GM19035 (cell line): Measurements from ENCODE around the gene BLID.

Source experiments
- ATAC-seq: cut with Tn5 transposase; IDR thresholded peaks from one replicate; pipeline ENCODE4 v1.9.1; 2021; ENCODE audit not compliant: unreplicated experiment

BLID gene

DNA sequence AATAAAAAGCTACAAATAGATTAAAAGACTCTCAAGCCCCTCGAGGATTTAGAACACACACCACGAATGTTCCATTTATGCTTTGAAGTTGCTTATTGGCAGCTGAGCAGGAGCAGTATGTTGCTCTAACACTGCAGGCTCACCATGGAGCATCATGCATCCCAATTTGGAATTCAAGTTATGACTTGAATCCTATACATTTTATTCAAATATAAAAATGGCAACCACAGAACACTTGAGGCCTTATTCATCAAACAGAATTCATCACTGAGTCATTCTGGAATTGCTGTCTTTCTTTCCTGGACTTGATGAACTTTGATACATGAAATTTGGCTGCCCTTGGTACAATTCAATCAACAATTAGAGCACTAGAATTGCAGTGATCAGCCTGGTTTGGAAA lies 24.5 kb upstream of the BLID start:
- no peak for ATAC-seq

DNA sequence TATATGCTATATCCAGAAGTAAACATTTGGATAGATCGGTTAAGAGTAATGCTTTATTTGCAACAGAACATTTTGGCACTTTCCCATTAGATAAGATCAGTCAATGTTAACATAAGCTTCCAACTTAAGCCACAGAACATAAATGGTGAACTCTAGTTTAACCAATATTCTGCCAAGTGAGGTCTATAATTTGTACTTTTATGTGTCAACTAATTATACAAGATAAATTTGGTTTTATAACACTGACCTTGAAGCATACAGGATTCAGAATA lies 23.5 kb upstream of the BLID start:
- ATAC-seq = no peak

DNA sequence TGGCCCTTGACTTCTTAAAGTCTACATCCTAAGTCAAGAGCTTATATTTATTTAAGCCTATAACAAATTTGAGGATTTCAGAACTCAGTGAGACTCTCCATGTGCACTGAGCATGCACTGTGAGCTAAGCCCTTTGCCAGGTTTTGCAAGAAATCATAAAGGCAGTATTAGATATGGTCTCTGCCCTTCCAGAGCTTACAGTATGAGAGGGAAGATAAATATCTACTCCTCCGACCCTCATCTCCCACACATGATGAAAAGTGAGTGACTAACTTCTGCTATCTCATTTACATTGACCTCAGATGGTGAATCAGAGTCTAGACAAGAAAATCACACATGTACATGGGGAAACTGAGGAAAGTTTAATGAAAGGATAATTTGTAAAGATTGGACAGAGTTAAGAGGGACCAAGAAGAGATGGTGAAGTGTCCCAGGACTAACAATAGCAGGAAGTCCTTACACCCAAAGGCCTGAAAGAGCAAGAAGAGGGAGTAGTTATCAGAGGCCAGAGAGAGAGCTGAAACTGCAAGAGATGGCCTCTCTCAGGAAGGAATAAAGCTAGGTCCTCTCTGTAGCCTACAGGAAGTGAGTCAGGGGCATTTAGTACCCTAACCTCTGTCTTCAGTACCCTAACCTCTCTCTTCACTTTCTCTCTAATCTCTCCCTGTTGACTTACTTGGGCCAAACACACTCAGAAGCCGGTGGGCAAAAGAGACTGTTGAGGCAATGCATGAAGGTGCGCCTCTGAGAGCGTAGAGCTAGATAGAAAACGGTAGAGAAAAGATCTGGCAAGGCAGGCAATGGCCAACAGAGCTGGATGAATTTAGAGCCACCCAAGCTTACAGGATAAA lies 23.0 kb upstream of the BLID start:
- no peak for ATAC-seq

DNA sequence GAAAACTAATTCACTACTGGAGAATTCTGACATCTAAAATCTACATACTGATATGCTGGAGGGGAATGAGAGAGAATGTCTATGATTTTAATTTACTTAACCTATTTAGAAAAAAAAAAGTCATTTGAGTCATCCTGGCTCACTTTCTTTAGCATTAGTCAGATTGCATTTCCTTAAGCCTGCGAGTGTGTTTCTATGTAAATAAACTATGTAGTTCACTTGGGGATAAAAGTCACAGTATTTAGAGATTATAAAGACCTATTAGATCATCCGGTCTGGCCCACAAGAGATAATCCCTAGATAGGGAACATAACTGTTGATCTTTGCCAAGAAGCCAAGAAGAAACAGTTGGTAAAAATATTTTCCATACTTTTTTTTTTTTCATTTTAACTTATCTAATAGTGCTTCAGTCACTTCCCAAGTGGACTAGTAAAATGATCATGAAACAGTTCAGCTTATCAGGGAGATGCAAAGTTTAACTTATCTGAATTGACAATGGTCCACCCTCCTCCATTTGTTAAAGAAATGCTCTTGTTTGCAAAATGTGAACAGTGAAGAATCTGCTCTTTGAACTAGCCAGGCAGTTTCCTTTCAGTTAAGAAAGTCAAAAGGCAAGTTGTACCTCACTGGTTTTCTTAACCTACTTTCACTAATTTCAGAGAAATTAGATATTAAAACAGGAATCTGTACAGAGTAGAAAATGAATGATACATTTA lies 21.2 kb upstream of the BLID start:
- no peak for ATAC-seq

DNA sequence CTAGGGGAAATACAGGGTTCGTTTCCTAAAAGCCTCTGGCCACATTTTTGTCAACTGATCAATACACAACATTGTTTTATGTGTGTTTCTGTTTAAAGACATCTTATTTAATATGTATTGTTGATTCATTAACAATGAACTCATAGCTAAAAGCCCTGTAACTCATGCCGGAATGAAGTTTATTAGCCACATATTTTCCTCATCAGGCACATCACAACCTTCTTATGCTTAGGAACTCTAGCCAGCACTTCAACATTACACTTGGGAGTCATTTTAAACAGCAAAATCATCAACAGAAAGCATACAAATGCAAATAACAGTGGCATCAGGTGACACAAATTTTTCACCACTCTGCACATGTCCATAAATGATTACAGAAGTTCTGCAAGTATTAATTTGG lies 15.1 kb upstream of the BLID start:
- ATAC-seq = no peak

DNA sequence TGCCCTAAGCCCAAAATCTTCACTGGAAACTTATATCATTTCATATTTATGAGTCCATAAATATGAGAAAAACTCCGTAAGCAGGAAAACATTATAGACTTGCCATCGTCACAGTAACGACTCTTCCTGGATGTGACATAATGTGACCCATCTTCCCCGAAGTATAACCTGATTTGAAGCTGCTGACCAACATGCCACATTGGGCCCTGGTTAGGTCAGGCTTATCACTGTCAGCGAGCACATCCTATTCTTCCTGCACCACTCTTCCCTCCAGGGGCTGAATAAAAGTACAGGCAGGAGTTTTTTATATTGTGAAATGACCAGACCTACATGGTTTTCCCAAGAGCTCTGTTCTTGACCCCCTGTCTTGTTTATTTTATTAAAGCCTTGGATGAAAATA lies 12.1 kb upstream of the BLID start:
- no peak for ATAC-seq

DNA sequence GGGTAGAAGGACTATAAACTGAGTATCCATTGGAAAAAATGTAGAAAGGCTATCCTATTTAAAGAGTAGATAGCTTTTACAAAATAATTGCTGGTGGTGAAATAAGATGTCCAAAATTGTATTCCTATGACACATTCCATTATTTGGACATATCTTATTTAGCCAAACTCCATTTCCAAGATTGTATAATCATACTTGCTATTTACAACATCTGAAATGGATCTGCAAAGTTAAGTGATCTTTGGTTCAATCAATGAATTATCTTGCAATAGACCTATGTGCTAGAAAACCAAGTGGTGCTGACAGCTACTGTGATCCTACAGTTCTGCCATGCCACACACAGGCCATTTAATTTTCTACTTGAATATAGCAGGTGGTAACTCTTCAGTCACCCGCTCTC lies 11.0 kb upstream of the BLID start:
- ATAC-seq = no peak

DNA sequence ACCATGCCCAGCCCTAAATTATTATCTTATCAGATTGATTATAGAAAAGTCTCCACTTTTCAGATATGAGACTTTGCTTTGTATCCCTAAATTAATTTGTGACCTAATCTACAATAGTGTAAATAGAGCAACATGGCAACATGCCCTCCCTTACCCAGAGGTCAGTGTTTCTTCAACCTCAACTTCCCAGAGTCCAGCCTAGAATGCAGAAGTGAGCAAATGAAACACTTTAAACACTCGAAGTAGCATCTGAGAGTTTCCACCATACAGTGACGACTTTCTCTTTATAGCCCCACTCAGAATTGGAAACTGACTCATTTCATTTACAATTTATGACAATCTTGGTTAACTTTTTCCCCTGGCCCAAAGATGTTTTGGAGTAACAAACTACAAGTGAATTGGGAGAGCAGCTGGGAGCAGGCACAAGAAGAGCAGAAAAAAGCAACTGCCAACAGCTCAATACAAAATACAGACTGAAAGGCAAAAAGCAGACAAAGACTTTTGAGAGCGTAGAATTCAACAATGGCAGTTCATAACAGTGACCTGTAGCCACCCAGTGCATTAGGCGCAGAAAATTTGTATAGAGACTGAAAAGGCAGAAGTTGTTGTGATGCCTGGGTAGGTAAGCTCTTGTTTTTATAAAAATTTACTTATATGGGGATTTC lies 10.1 kb upstream of the BLID start:
- no peak for ATAC-seq

DNA sequence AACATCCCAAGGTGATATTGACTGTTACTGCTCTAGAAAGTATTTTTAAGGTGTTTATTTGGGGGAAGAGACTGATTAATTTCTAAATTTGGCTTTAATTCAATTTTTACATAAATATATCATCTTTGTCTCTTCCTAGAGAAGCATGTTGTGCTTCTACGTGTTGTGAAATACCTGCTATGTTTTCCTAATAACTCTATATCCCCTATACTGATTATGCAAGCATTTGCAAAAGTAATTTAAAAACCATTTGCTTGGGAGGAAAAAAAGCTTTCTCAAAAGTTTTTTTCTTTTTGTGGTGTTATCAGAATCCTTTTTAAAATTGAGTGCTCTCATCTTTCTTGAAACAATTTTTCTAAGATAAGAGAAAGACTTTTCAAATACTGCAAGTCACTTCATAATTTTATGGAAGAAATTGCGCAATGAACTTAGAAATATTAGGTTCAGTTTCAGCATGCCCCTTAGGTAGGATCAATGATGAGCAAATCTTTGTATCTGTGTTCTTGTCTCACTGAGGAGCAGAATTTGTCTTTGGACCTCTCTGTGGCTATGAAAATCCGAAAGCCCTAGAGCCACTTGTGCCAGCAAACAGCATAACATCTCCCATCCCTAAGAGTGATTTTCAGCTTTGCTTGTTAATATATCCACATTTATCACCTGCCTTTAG lies 7.4 kb upstream of the BLID start:
- ATAC-seq = no peak

DNA sequence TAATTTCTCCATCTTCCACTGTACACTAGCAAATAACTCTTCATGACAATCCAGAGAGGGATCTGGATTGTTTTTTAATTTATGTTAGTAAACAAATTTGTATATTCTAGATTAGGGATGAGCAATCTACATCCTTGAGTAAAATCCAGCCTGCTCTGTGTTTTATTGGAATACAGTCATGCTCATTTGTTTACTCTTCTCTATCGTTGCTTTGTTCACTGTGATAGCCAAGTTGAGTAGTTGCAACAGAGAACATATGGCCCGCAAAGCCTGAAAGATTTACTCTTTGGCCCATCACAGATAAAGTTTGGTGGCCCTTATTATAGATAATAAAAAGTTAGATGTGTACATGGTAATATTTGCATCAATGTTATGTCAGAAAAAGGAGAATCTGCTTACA lies 6.2 kb upstream of the BLID start:
- no peak for ATAC-seq

DNA sequence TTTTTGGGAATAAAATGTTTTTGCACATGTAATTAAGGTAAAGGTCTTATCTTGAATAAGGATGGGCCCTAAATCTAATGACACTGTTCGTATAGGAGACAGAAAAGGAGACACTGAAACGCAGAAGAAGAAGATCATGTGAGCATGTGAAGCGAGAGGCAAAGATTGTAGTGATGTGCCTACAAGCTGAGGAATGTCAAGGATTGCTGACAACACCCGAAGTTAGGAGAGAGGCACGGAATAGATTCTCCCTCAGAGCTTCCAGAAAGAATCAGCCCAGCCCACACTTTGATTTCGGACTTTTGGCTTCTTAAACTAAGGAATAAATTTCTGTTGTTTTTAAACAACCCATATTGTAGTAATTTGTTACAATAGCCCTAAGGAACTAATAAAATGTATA lies 4.1 kb upstream of the BLID start:
- no peak for ATAC-seq

DNA sequence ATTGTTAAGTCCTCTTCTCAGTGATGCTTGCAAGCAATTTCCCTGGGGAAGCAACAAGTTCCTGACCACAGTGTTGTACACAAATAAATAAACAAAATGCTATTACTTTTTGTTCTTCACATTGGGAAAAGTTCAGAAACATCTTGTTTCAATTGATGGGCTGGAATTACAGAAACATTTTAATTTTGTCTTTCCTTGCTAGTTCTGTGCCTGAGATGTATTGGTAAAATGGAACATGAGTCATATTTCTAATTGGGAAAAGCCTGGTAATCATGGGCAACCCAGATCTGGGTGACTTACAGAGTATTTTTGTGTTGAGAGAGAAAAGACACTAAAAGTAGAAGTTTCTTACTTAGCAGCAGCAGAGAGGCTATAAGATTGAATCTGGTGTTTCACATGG lies 576 bp upstream of the BLID start:
- ATAC-seq = no peak

DNA sequence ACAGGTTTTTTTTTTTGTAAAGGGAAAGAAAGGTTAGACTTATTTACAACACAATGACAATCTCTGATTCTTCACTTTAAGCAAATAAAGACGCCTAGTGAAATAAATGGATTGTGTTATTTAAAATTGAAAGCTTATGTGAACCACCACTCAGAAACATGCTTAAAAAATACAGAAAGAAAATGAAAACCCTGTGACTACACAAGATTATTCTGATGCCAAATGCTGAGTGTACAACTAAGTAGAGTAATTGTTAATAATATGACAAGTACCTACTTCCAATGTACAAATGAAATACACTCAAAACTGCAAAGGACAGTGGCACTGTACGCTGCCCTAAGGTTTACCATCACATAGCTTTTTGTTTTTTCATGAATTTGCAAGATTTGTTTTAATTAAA lies 1.0 kb downstream of the BLID start:
- no peak for ATAC-seq

DNA sequence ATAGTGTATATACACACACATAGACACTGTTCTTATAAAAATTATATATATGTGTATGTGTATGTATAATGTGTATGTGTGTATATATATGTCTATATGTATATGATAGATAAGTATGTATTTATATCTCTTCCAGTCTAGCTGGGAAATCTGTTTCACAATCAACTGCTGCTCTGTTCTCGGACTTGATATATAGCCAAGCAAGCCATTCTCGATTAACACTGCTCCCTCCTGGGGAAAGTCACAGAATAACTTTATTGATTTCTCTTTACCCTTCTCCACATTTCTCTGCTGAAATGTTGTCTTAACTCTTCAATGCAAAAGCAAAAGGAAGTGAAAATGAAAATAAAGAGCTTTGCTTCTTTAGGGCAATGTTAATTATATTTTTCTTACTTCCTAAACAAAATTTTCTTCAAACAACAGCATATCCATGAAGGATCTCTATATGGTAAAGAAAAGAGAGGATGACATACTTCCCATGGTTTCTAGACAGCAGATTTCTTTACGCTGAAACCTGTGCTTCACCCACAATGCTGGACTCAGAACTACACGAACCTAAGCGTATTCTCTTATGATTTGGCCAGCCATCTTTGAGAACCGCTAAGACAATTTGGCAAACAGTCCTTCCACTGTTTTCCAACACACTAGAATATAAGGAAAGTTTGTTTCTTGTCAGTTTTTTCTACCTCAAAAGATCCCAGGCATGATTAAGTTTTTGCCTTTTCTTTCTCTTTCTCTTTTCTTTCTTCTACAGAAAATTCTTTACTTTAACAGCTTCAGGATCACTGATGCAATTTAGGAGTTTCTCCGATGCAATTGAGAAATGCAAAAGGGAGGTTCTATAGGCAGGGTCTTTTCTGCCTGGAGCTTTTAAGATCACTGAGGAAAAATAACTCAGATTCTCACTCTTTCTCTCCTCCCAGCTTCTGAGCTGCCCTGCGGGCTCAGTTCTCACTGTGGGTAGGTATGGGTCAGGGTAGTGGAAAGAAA lies 1.9 kb downstream of the BLID start:
- ATAC-seq = no peak

DNA sequence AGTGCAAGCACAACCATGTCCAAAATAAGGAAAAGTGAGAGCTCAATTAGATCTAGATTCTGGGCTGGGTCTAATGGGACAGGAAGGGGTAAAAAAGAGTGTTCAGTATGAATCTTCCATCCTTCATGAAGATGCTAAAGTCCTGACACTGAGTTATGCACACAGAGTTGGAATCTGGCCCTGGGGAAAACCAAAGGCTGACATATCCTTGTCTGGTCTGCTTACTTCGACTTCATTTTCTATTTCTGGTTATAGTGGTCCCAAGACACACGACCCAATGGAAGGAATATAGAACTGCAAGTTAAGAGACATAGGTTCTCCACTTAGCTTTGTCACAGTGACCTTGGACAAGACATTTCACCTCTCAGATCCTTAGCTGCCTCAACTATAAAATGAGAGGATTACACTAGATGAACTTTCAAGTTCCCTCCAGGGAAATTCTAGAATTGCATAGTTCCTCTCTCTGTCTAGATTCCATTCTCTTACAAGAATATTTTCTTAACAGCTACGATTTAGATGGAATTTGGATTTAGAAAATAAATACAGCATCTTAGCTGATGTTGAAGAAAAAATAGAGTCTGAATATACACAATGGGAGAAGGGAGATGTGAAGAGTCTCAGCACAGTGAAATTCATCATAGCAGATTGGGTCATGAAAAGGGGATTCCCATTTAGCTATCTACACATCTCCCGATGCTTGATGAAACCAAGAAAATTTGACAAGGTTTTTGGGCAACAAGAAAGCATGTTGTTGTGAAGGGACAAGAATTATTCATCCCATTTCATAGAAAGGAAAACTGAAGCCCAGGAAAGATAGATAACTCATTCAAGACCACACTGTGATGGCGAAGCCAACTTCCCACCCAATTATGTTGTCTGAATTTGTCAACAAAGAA lies 3.3 kb downstream of the BLID start:
- ATAC-seq = no peak

DNA sequence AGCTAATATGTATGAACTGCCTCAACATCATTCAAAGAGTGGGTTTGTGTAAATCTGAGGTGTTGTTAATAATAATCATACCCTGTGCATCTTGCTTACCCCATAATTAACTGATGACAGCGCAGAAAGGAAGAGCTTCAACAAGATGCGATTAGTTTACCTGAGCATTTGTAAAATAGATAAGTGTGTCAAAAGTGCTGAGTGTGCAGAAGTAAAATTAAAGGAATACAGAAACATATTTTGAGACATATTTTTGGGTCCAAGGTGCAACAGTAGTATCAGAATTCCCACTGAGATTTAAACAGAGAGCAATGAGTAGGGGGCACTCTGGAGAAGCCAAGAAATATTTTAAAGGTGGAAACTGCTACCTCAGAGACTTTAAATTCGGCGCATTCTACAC lies 6.1 kb downstream of the BLID start:
- ATAC-seq = no peak

DNA sequence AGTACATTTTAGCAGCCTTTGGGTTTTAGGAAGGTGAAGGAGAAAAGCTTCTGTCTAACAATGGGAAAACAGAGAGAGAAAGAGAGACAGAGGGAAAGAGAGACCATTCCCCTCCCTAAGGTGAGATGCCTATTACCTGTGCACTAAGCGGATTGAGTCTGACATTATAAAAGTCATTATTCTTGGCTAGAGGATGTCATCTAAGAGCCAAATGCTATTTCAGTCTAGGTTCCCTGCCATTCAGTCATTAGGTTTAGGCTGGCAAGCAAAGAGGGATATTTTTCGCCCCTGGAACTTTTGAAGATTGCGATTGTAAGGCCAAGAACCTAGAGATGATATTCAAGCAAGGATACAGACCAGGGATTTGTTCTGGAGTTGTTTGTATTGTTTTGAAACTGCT lies 7.2 kb downstream of the BLID start:
- ATAC-seq = no peak

DNA sequence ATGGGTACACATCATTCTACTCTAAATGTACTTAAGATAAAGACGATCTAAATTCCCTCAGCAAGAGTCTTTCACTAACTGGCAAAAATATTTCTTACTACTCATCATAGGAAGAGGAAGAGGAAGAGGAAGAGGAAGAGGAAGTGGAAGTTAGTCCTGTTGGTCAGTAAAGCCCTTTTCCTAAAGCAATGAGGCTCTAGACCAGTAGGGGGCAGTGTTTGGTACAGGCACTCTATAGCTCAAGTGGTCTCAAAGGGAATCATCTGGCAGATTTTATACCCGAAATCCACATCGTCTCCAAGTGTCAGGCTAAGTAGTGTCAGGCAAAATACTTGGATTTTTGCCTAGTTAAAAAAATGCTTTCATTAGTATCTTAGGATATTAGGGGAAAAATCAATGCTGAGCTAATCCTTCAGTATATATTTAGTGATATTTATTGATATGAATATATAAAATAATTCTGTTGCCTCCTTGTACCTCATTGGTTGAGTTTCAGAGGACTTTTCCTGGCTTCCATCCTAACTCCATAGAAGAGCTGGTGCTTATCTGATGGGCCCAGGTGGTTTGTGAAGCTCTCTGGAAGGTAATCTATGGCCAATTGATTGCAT lies 7.7 kb downstream of the BLID start:
- ATAC-seq = no peak

DNA sequence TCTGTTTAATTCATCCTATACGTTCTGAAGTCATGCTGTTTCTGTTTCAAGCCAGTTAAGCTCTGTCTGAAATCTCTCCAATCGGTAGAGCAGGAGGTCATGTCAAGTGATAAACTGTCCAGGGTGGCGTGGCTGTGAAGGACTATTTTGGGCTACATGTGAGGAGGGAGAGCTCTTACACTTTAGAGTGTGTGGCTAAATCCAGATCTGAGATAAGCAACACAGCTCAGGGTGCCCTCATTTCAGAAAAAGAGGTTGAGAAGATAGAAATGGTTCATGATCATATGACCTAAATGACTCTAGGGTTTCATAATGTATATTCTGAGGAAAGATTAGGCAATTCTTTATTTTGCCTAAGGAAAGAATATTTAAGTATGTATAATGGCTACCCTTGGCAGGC lies 8.4 kb downstream of the BLID start:
- no peak for ATAC-seq
